Fibroblast of mammary gland (primary cell): Measurements from ENCODE around the gene PCP4.

Experiments used
- DNase-seq: peaks from one replicate; pipeline ENCODE4 v3.0.0-alpha.2; 2010; ENCODE audit warnings: low read depth
- H3K4me3 ChIP-seq: 2 replicates; pipeline ENCODE4 v1.5.1; 2011; ENCODE audit warnings: low read depth, mild to moderate bottlenecking, low read length, moderate library complexity; ENCODE audit not compliant: control insufficient read depth
- TF ChIP-seq, protein P1 (sequence below): conservative IDR thresholded peaks from 2 replicates; pipeline ENCODE4 v1.5.1; 2011; ENCODE audit warnings: low read depth, low read length, inconsistent platforms; ENCODE audit not compliant: control insufficient read depth, insufficient read depth

Gene PCP4

DNA sequence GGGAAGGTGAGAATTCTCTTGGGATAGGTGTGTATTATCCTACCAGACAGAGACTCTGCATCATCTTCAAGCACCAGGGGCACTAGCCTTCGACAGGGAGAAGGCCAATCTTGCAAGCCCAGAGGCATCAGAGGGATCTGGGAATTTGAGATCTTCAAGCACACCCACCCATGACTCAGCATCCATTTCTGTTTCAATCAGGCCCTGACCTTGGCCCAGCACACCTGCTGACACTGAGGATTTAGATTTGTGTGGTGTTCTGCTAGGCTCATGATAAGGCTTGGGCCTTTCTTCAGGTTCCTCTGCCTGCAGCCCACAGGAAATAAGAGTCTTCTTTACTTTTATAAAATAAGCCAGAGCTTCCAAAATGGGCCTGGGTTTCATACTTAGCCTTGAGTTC is 6.6 kb upstream of the PCP4 start:
- no peak for DNase-seq
- TF ChIP-seq, protein P1, sequence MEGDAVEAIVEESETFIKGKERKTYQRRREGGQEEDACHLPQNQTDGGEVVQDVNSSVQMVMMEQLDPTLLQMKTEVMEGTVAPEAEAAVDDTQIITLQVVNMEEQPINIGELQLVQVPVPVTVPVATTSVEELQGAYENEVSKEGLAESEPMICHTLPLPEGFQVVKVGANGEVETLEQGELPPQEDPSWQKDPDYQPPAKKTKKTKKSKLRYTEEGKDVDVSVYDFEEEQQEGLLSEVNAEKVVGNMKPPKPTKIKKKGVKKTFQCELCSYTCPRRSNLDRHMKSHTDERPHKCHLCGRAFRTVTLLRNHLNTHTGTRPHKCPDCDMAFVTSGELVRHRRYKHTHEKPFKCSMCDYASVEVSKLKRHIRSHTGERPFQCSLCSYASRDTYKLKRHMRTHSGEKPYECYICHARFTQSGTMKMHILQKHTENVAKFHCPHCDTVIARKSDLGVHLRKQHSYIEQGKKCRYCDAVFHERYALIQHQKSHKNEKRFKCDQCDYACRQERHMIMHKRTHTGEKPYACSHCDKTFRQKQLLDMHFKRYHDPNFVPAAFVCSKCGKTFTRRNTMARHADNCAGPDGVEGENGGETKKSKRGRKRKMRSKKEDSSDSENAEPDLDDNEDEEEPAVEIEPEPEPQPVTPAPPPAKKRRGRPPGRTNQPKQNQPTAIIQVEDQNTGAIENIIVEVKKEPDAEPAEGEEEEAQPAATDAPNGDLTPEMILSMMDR = no peak
- no peak overlapping the region for H3K4me3 ChIP-seq

- TF ChIP-seq, protein P1 = no peak
- no peak overlapping the region for H3K4me3 ChIP-seq
- DNase-seq = no peak
Measured at GRCh38 chr21:39863111-39863510, 4.1 kb upstream of the PCP4 start.

DNA sequence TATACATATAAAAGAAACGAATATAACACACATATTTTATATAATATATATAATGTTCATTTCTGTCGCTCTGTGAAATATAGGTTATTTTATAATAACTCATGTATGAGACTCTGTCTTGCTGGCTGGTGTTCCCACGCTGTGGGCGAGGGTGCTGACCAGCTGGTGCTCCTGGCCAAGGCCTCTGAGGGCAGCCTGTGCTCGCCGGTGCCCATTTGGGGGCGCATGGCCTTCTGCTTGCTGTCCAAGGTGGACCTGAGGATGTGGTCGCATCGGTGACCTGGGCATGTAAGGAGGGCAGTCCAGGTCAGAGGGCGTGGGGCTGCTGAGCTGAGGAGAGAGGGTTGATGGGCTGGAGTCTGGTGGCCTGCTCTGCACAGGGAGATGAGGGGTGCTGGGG is 1.1 kb upstream of the PCP4 start:
- DNase-seq = no peak

GRCh38 chr21:39869141-39869818 is 2.0 kb downstream of the PCP4 start:
- no peak for DNase-seq
- TF ChIP-seq, protein P1 = no peak
- H3K4me3 ChIP-seq = no peak overlapping the region

More for the DNA sequence above, 1.1 kb upstream of the PCP4 start:
- H3K4me3 ChIP-seq = no peak overlapping the region
- TF ChIP-seq, protein P1 = no peak

- no peak for DNase-seq
- TF ChIP-seq, protein P1 = no peak
- H3K4me3 ChIP-seq = no peak overlapping the region
Measured at GRCh38 chr21:39873687-39874086, 6.4 kb downstream of the PCP4 start.

- DNase-seq = no peak
- TF ChIP-seq, protein P1 = no peak
- no peak overlapping the region for H3K4me3 ChIP-seq
Measured at GRCh38 chr21:39874206-39874605, 7.0 kb downstream of the PCP4 start.
